GM18867 (cell line): ENCODE measurements around the gene DYSF.

Source experiments
- ATAC-seq: cut with Tn5 transposase; IDR thresholded peaks from one replicate; pipeline ENCODE4 v1.9.1; 2021; ENCODE audit warnings: mild to moderate bottlenecking, moderate library complexity; ENCODE audit not compliant: unreplicated experiment

Gene DYSF

GRCh38 chr2:71611247-71611646 lies 157.9 kb downstream of the DYSF start:
- ATAC-seq = no peak

- no peak for ATAC-seq
These were observed 158.6 kb downstream of the DYSF start for GRCh38 chr2:71611781-71612527.

GRCh38 chr2:71612581-71613402 lies 159.4 kb downstream of the DYSF start:
- no peak for ATAC-seq

GRCh38 chr2:71613403-71613952 lies 160.1 kb downstream of the DYSF start:
- no peak for ATAC-seq

GRCh38 chr2:71613953-71614925 lies 160.9 kb downstream of the DYSF start:
- no peak for ATAC-seq

- no peak for ATAC-seq
These were observed 161.8 kb downstream of the DYSF start for GRCh38 chr2:71614976-71615766.

- ATAC-seq = no peak
These were observed 162.7 kb downstream of the DYSF start for GRCh38 chr2:71615767-71616730.

GRCh38 chr2:71617266-71617665 lies 163.9 kb downstream of the DYSF start:
- ATAC-seq = no peak

- ATAC-seq = no peak
These were observed 165.2 kb downstream of the DYSF start for GRCh38 chr2:71618327-71619113.

GRCh38 chr2:71619230-71619741 lies 165.9 kb downstream of the DYSF start:
- ATAC-seq = no peak

- ATAC-seq = no peak
These were observed 166.8 kb downstream of the DYSF start for GRCh38 chr2:71620116-71620515.

GRCh38 chr2:71620851-71621251 lies 167.5 kb downstream of the DYSF start:
- no peak for ATAC-seq

- no peak for ATAC-seq
These were observed 175.9 kb downstream of the DYSF start for GRCh38 chr2:71629273-71629672.

- ATAC-seq = no peak
These were observed 176.6 kb downstream of the DYSF start for GRCh38 chr2:71629771-71630453.

GRCh38 chr2:71630454-71631328 lies 177.3 kb downstream of the DYSF start:
- ATAC-seq = no peak

- no peak for ATAC-seq
These were observed 178.1 kb downstream of the DYSF start for GRCh38 chr2:71631411-71631931.
